Natural killer cell (primary cell): ENCODE results near the gene RALGPS1. TPM values are rescaled to one million over a fixed set of nuclear protein-coding genes. Genes with fewer than 3 reads are reported as not detected.
A peak's percentile ranks its signal among the peaks of the same experiment; 100 is the strongest.

ENCODE experiments used
- ATAC-seq, 3 donors: fragments of 150-1000 bp in 2 of 3; fragments of 200-7000 bp in 1 of 3; cut with Tn5 transposase; 1 replicate in 1 of 3; 2 replicates in 2 of 3; pipeline ENCODE4 v1.10.0; 2021; ENCODE audit warnings: mild to moderate bottlenecking in 2 of 3, moderate library complexity in 2 of 3
- DNase-seq, 2 donors: peaks; one replicate each; pipeline versions ENCODE4 v3.0.0 to v3.0.0-alpha.2; 2013 to 2021; ENCODE audit warnings: mixed read lengths in 1 of 2
- H3K27ac ChIP-seq: one replicate; pipeline ENCODE4 v1.5.1; 2013; ENCODE audit warnings: mild to moderate bottlenecking, low read length
- H3K27me3 ChIP-seq: one replicate; pipeline ENCODE4 v1.6.1; 2013; ENCODE audit warnings: low read length; ENCODE audit not compliant: control insufficient read depth, insufficient read depth
- H3K36me3 ChIP-seq: one replicate; pipeline ENCODE4 v1.6.1; 2013; ENCODE audit warnings: low read length; ENCODE audit not compliant: control insufficient read depth, insufficient read depth
- H3K4me1 ChIP-seq: one replicate; pipeline ENCODE4 v1.6.1; 2013; ENCODE audit warnings: low read length; ENCODE audit not compliant: control insufficient read depth, insufficient read depth
- H3K4me3 ChIP-seq: one replicate; pipeline ENCODE4 v1.5.1; 2013; ENCODE audit warnings: low read length
- H3K9me3 ChIP-seq: one replicate; pipeline ENCODE4 v1.6.1; 2013; ENCODE audit warnings: low read length; ENCODE audit not compliant: control insufficient read depth, insufficient read depth
- H3K27ac Mint-ChIP-seq, 2 donors: one replicate each; pipeline ENCODE4 v1.8.0; 2022; ENCODE audit warnings: mild to moderate bottlenecking in 2 of 2, mixed read lengths in 2 of 2, moderate library complexity in 1 of 2
- H3K27me3 Mint-ChIP-seq, 2 donors: one replicate each; pipeline ENCODE4 v1.8.0; 2022; ENCODE audit warnings: low read depth in 2 of 2, mixed read lengths in 2 of 2
- H3K36me3 Mint-ChIP-seq: one replicate; pipeline ENCODE4 v1.8.0; 2022; ENCODE audit warnings: mixed read lengths
- H3K4me1 Mint-ChIP-seq, 2 donors: one replicate each; pipeline ENCODE4 v1.8.0; 2022; ENCODE audit warnings: mixed read lengths in 2 of 2
- H3K4me3 Mint-ChIP-seq: one replicate; pipeline ENCODE4 v1.8.0; 2022; ENCODE audit warnings: mild to moderate bottlenecking, moderate library complexity, mixed read lengths
- H3K9me3 Mint-ChIP-seq, 2 donors: one replicate each; pipeline ENCODE4 v1.8.0; 2022; ENCODE audit warnings: mixed read lengths in 2 of 2
- CTCF ChIP-seq: fragments of 200-600 bp; IDR thresholded peaks from one replicate; pipeline ENCODE4 v1.8.0; 2022; ENCODE audit warnings: antibody characterized with exemption
- WGBS: methylation state at CpG from one replicate; pipeline ENCODE4 v1.1.7; 2013; ENCODE audit warnings: missing lambda C conversion rate; ENCODE audit not compliant: insufficient coverage; 5-methylcytosine and 5-hydroxymethylcytosine counted together
- intact Hi-C: fragments of 100-400 bp; cut with micrococcal nuclease; formaldehyde crosslinking; loops from one replicate; pipeline ENCODE4 v1.14.2; 2022
- total RNA-seq, 4 donors: library from RNA; stranded (reverse); fragments of 120-200 nt in 1 of 4; gene quantifications; one replicate each; pipeline versions ENCODE4 v1.2.3 to v1.2.4, GENCODE V29; 2013 to 2022

The RALGPS1 gene
- total RNA-seq, 3 donors from 2014 or later (not counting 1 experiment from before 2014, with no cell fraction given): 11.9 to 21.2 (median 13.2) TPM

- no peaks in the 10 kb centered on the region for H3K9me3 ChIP-seq
- no peak for ATAC-seq
Measured at GRCh38 chr9:126962336-126962735, 47.8 kb downstream of the RALGPS1 start.

GRCh38 chr9:126965077-126965476 is 50.5 kb downstream of the RALGPS1 start:
- Histone ChIP-seq H3K27ac (no peak overlapping the region), H3K9me3 (no peaks in the 10 kb centered on the region), H3K36me3 (no peaks in the 10 kb centered on the region), H3K4me3 (no peak overlapping the region), H3K27me3 (no peaks in the 10 kb centered on the region), H3K4me1 (no peaks in the 10 kb centered on the region)
- Mint-ChIP-seq H3K27me3 (peaks cover 0 to 10% of the 10 kb centered on the region in 2 donors), H3K27ac (no peak overlapping the region), H3K9me3 (no peaks in the 10 kb centered on the region), H3K4me3 (no peak overlapping the region), H3K4me1 (peaks cover 5 to 7% of the 10 kb centered on the region in 2 donors), H3K36me3 (no peaks in the 10 kb centered on the region)
- no peak for TF ChIP-seq CTCF
- no peak for DNase-seq
- WGBS: 89% methylated on average over 3 of the region's 3 CpGs
- ATAC-seq: no peak
- intact Hi-C loops: loop anchor here (1.0 kb wide), 1 partner anchor 234 kb away; no protein-coding TSS in a partner anchor

More at GRCh38 chr9:126962336-126962735, 47.8 kb downstream of the RALGPS1 start:
- Mint-ChIP-seq H3K4me1 (peaks cover 5 to 7% of the 10 kb centered on the region in 2 donors), H3K27me3 (peaks cover 0 to 12% of the 10 kb centered on the region in 2 donors), H3K27ac (no peak overlapping the region), H3K36me3 (no peaks in the 10 kb centered on the region), H3K4me3 (no peak overlapping the region), H3K9me3 (no peaks in the 10 kb centered on the region)
- H3K4me3 ChIP-seq: no peak overlapping the region
- no peak for DNase-seq
- H3K27ac ChIP-seq: no peak overlapping the region
- H3K27me3 ChIP-seq: no peaks in the 10 kb centered on the region
- H3K36me3 ChIP-seq: no peaks in the 10 kb centered on the region
- no peak for TF ChIP-seq CTCF
- intact Hi-C loops: no loop called here
- WGBS: 90% methylated on average over 6 of the region's 6 CpGs
- no peaks in the 10 kb centered on the region for H3K4me1 ChIP-seq

GRCh38 chr9:126965541-126966428 is 51.2 kb downstream of the RALGPS1 start:
- H3K27ac Mint-ChIP-seq: no peak overlapping the region
- H3K4me3 ChIP-seq: no peak overlapping the region
- H3K27ac ChIP-seq: no peak overlapping the region
- ATAC-seq: peak; percentile 69 to 88 (median 78)
- peak; percentile 76 for TF ChIP-seq CTCF
- DNase-seq: peak; percentile 29 to 76
- 91% methylated on average over 12 of the region's 12 CpGs for WGBS
- H3K9me3 Mint-ChIP-seq: no peaks in the 10 kb centered on the region
- H3K27me3 ChIP-seq: no peaks in the 10 kb centered on the region
- H3K9me3 ChIP-seq: no peaks in the 10 kb centered on the region
- no peaks in the 10 kb centered on the region for H3K4me1 ChIP-seq
- no peaks in the 10 kb centered on the region for H3K36me3 ChIP-seq
- intact Hi-C loops: loop anchor here (1.0 kb wide), 1 partner anchor 234 kb away; no protein-coding TSS in a partner anchor
- H3K4me3 Mint-ChIP-seq: no peak overlapping the region
- H3K27me3 Mint-ChIP-seq: peaks cover 0 to 14% of the 10 kb centered on the region in 2 donors
- H3K4me1 Mint-ChIP-seq: peaks cover 5 to 7% of the 10 kb centered on the region in 2 donors
- no peaks in the 10 kb centered on the region for H3K36me3 Mint-ChIP-seq
